GM18520 (cell line): ENCODE measurements around the gene SYPL1.

Experiments
- ATAC-seq: cut with Tn5 transposase; IDR thresholded peaks from one replicate; pipeline ENCODE4 v1.9.1; 2021; ENCODE audit not compliant: unreplicated experiment

Gene SYPL1

DNA sequence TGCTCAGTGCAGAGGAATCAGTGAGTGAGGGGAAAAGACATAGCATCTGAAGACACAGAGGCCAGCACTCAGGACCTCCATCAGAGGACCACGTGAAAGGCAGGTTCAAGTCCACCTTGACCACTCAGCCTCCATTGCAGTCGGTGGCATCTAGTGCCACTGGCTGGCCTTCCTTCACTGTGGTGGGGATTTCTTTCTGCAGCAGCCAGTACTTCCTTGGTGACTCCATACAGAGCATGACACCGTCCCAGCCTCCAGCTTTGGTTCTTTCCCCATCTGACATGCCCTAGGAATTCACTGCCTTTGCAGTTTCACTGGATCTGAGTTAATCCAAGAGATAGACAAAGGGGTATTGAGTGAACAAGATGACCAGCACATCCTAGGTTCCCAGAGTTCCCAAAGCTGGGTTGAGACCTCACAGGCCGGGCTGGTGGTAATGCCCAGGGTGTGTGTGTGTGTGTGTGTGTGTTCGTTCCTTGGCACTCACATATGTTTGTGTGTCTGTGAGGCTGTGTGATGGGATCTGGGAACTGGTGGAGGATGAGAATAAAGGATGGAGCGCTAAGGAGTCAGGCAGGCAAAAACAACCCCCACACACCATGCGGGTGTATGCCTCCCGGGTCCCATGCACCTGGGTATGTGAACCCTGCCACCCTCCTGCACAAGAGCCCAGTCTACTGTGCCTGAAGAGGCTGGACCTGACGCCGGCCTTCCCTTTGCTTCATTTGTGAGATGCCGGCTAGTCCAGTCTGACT is 57.8 kb downstream of the SYPL1 start:
- no peak for ATAC-seq

DNA sequence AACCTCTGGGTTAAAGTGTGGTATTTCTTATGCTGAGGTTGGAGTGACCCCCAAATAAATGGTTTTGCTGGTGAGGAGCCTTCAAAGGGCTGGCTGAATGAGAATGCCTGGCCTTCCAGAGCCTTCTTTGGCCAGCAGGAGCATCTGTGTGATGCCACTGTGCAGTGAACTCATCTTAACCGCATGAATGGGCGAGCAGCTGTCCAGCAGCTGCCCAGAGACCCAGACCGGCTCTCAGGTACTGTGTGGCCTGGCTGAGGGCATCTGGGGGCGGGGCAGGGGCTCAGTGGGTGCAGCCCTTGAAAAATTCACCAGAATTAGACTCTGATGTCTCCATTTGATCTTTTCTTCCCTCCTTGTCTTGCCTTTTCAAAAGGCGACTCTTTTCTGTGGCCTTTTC is 59.0 kb downstream of the SYPL1 start:
- no peak for ATAC-seq

- ATAC-seq: no peak
Observed at GRCh38 chr7:106052681-106053080, 59.4 kb downstream of the SYPL1 start.

DNA sequence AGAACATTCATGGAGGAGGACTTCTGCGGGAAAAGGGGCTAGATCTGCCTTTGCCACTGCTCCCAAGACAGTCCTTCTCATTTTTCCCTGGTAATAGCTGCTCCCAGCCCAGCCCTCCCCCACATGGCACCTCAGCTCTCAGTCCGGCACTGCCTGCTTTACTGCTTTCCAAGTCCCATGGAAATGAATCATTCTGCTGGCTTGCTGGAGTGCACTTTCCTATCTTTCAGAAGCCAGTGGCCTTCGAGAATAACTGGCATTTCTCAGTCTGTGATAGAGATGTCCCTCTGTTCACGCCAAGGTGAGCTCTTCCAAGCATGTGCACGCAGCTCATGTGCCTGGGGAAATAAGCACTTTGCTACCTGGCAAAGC is 61.4 kb downstream of the SYPL1 start:
- no peak for ATAC-seq

DNA sequence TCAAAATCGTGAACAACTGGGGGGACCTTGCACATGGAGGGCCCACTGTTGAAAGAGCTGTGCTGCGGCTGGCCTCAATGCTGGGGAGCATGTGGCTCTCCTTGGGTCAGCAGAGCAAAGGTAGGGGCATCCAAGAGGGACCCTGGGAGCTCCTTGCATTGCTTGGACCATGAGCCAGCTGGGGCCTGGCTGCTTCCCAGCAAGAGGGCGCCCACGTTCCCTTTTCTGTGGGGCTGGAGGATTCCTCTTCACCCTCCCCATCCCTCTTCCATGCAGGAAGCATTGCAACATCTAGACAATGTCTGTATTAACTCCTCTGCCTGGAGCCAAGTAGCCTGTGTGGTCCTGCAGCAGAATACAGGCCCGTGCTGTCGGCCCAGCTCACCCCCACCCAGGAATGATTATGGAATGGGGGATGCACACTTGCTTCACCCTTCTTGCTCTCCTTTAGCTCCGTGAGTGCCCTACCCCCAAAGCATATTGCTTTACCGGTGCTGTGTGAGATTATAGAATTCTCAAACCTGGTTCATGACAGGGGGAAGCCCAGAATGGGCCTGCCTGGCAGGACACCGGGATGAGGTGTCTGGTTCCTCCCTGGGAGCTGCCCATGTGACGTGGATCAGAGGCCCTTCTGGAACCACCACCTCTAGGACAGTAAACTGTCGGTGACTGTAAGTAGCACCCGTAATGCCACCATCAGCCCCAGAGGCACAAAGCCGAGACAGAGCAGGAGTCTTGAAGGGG is 61.9 kb downstream of the SYPL1 start:
- no peak for ATAC-seq

DNA sequence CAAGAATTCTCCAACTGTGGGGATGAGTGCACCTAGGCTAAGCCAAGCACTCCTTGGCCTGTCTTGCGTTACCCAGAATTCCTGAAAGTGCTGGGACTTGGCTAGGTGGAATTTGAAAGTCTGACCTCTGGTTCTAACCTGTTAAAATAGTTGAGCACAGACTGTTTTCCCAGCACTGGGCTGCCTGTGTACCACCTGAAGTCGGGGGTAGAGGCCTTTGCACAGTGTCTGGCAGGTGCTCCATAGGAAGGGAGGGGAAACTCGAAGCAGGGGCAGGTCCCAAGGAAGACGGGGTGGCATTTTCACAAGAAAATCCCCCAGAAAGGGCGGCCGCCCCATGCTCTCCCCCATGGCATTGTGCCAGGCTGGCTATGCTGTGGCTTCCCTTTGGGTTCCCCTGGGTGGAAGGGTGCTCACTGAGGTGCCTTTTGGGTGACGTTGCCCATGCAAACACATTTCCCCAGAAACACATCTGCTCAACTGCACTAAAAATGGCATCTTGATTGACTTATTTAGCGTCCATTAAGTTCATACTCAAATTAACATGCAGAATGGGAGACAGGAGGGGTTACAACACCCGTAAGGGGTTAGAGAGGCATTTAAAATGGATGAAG is 62.9 kb downstream of the SYPL1 start:
- no peak for ATAC-seq

DNA sequence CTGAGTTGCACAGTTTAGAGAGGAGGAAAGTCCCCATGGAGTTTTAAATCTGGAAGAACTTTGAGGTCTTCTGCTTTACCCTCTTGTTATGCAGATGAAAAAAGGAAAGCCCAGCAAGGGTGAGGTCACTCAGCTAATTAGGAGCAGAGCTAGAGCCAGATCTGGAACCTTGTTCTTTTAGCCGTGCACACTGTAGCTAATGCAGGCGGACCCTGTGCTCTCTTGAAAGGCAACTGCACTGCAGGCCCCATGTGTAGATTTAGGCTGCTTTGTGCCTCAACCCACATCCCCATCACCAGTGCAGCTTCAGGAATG is 63.4 kb downstream of the SYPL1 start:
- ATAC-seq: no peak

- no peak for ATAC-seq
Observed at GRCh38 chr7:106047818-106048705, 64.0 kb downstream of the SYPL1 start.

GRCh38 chr7:106047184-106047583 is 64.9 kb downstream of the SYPL1 start:
- ATAC-seq: no peak

DNA sequence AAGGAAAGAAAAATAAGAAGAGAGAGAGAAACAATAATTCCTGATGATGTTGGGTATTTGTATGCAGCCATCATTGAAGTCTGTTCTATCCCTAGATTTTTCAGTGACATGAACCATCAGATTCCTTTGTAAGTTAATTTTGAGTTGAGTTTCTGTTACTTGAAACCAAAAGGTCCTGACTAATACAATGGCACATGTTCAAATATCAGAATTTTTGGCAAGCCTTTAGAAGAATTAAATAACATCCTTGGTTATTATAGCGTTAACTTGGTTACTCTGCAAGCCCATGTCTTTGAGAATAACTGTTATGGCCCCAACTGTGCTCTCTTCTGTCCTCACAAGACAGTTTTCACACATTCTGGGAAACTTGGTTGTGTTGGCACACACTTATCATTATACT is 66.5 kb downstream of the SYPL1 start:
- no peak for ATAC-seq

DNA sequence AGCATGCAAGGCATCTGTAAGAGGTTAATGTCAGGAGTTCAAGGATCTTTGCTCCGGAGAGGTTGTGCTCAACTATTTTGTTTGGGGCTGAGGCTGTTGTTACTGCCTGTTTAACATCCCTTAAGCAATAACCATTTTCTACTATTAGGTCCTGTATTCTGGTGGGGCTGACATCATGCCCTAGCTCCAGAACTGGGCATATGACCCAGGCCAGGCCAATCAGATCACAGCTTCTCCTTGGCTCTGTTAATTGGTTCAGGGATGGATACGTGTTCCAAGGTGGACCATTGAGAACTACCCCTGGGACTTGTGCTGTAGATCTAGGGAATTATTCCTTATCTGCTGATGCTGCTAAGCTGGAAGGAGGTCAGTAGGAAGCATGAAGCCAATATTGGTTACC is 67.0 kb downstream of the SYPL1 start:
- ATAC-seq: no peak

DNA sequence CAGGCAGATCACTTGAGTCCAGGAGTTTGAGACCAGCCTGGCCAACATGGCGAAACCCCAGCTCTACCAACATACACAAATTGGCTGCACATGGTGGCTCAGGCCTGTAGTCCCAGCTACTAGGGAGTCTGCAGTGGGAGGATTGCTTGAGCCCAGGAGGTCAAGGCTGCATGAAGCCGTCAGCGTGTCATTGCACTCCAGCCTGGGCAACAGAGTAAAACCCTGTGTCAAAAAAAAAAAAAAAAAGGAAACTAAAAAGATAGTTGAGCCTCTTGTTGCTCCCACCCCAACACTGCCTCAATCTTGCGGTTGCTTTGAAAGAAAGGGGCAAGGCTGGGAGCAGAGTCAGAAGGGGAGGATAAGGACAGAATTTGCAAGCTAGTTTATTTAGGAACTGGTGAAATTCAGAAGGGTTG is 69.9 kb downstream of the SYPL1 start:
- no peak for ATAC-seq

- no peak for ATAC-seq
Observed at GRCh38 chr7:106041140-106041717, 70.9 kb downstream of the SYPL1 start.
